HG03520 (cell line): ENCODE measurements around the gene RNF213.

Experiments
- ATAC-seq: cut with Tn5 transposase; IDR thresholded peaks from one replicate; pipeline ENCODE4 v1.9.1; 2021; ENCODE audit warnings: mild to moderate bottlenecking, moderate library complexity; ENCODE audit not compliant: unreplicated experiment

Gene RNF213

DNA sequence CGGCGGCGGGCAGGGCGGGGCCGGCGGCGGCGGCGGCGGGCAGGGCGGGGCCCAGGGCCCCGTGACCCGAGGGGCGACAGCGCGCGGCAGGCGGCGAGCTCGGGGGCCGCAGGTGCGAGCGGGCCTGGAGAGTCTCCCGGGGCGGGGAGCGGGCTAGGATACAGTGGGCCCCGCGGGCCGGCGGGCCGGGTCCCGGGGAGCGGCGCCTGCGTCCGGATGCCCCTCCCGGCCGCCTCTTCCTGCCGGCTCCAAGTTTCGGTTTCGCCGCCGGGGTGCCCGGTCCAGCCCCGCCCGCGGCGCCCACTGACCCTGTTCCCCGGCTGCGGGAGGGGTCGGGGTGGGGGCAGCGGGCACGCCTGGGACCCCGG, at the start of gene RNF213:
TSS of gene RNF213 (plus strand) at position 62 of the 368 bp plus-strand sequence. CDS start 2,830 bp downstream, outside the sequence.
- ATAC-seq, result no peak

DNA sequence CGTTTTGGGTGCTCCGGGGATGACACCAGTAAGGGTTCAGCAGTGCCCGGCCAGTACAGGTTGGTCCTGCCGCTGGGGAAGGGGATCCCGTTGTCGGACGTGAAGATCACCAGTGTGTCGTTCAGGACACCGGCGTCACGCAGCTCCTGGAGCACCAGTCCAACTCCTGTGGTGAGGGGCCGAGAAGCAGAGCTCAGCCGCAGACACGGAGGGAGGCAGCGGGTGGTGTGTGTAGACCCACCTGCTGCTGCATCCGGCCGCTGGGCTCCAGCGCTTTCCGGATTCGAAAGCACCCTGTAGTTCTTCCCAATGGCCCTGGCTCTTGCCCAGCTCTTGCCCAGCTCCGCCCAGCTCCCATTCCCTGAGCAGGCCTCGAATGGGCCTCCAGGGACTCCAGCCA, 48.5 kb upstream of the RNF213 start:
- ATAC-seq, result no peak

DNA sequence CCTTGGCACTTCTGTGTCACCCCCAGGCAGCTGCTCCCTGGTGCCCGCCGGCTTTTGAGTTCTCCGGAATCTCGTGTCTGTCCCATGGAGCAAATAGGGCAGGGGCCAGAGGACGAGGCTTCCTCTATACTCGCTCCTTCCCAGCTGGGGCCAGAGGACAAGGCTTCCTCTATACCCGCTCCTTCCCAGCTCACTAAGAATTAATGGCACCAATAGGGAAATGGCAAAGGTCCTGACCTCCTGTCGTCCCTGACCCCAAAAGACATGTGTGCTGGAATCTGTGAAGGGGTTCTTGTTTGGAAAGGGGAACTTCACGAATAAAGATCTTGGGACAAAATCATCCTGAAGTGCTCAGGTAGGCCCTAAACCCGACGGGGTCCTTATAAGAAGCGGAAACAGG, 48.1 kb upstream of the RNF213 start:
- ATAC-seq, result no peak

DNA sequence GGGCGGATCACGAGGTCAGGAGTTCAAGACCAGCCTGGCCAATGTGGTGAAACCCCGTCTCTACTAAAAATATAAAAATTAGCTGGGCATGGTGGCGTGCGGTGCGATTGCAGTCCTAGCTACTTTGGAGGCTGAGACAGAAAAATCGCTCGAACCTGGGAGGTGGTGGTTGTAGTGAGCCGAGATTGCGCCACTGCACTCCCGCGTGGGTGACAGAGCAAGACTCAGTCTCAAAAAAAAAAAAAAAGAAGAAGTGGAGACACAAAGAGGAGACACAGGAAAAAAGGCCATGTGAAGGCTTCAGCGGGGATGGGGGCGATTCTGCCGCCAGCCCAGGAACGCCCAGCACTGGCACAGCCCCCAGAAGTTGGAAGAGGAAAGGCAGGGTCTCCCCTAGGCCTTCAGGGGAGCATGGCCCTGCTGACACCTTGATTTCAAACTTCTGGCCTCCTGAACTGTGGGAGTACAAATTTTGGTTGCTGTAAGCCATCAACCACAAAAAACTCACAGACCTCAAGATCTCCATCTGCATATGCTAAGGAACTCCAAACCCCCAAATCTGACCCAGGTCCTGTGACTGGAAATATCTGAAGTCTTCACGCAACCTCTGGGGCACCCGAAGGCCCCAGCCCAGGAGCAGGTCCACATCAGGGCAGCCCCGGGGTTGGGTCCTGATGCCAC, 47.5 kb upstream of the RNF213 start:
- ATAC-seq, result no peak

DNA sequence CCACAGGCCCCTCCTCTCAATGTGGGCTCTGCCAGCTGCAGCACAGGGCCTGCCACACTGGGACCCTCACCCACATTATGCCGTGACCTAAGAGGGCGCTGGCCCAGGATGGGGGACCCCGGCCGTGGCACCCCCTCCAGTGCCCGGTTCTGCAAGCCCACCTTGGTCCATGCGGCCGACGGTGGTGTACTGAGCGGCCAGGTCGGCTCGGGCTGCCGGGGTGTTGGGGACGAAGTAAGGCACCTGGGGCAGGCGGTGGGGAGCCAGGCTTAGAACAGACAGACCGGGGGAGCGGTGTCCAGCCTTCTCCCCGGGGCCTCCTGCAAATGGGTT, 47.0 kb upstream of the RNF213 start:
- ATAC-seq, result no peak

DNA sequence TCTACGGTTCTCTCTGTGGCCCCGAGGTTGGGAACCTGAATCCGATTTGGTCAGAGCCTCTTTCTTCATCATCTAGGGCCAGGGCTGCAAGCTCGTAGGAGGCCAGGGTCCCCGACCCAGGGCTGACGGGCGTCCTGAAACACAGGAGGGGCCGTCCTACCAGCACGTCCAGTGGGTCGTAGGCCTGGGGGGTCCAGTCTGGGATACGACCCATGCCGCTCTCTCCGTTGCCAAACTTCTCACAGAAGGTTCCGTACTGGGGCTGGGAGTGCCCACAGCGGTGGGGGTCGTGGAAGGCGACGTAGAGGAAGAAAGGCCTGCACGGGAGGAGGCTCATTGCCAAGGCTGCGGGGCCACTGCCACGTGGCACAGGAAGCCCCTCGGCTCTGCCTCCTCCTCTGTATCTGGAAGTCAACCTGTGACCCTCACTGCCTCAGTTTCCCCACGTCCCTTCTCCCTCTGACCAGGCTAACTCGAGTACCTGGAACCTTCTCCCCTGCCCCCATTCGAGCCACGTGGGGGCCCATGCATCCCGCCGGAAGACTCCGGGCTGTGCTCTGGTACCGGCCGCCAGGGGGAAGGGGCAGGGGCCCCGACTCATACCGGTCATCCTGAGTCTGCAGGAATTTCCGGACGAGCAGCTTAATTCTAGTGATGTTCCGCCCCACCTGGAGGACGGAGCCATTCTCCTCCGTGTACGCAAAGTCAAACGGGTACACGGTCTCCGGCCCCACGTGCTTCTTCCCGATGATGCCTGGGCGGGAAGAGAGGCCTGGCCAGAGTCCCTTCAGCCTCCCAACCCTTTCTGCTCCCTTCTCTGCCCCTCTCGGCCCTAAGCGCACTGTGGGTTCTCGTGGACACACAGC, 46.4 kb upstream of the RNF213 start:
- ATAC-seq, result no peak

DNA sequence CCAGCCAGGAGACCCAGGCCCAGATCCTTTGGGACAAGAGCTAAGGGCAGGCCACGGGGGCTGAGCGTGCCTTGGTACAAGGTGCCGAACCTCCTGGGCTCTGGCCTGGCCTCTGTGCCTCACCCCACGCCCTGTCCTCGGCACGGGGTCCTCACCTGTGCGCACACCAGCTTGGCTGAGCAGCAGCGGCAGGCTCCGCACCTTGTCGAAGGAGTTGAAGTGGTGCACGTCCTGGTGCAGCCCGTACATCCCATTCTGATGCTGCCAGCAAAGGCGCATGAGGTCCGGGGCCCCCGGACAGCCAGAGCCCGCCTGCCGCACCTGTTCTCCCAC, 45.8 kb upstream of the RNF213 start:
- ATAC-seq, result no peak

DNA sequence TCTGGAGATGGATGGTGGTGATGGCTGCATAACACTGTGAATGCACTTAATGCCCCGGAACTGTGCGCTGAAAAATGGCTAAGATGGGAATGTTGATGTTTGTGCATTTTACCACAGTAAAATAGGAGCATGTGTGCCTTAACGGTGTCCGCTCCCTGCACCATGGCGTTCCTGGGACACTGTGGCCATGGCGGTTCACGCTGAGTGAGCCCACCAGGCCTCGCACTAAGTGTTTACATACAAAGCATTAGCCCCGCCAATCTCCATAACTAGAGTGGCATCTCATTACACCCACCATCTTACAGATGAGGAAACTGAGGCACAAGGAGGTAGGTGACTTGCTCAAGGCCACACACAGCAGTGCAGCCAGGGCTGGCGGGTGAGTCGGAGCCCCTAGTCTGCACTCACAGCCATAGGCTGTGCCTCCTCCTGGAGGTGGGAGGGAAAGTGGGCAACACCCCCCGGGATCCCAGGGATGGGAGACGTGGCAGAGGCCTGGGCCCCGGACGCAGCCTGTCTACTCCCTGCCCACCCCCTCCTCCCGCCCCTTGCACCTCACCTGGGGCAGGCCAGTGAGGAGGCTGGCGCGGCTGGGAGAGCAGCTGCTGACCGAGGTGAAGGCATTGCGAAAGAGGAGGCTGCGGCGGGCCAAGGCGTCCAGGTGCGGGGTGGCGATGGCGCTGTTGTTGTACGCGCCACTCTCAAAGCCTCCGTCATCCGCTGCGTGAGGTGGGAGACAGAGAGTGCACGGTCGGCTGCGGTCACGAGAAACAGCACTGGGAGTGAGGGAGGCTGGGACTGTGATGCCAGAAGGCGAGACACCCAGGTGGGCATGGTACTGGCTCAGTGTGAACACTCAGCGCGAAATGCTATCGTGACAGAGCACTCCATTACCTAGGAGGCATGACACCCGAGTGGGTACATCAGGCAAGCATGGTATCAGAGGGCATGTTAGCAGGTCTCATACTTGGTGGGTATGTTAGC, 43.9 kb upstream of the RNF213 start:
- no peak for ATAC-seq

DNA sequence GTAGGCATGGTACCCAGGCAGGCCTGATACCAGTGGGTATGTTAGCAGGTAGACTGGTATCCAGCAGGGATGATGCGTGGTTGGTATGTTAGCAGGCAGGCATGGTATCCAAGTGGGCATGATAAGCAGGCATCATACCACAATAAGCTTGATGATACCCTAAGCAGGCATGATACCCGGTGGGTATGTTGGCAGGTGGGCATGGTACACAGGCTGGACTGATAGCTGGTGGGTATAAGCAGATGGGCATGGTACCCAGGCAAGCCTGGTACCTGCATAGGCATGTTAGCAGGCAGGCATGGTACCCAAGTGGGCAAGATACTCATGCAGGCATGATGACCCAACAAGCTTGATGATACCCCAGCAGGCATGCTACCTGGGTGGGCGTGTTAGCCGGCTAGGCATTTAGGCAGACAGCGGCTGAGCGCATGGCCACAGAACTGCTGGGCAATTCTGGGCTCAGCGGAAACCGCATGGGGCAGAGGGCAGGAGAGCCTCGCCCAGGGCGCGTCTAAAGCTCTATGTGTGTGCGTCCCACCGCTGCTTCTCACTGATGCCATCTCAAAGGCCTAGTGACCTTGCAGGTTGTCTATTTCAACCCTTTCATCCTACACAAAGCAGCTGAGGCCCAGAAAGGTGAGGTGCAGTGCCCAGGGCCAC, 42.8 kb upstream of the RNF213 start:
- ATAC-seq, result no peak

DNA sequence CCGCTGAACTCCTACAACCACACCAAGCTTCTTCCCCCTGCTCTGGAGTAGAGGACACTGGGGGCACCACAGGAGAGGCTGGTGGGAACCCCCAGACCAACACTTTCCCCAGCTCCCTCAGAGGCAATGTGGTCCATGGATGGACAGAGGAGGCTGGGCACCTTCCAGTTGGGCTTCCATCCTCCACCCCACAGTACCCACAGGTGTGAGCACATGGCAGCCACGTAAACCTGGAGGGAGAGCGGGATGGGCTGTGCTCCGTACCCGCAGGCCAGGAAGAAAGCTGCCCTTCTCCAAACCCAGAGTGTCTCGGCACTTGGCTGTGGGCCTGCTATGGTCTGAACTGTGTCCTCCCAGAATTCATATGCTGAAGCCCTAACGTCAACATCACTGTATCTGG, 42.3 kb upstream of the RNF213 start:
- no peak for ATAC-seq

DNA sequence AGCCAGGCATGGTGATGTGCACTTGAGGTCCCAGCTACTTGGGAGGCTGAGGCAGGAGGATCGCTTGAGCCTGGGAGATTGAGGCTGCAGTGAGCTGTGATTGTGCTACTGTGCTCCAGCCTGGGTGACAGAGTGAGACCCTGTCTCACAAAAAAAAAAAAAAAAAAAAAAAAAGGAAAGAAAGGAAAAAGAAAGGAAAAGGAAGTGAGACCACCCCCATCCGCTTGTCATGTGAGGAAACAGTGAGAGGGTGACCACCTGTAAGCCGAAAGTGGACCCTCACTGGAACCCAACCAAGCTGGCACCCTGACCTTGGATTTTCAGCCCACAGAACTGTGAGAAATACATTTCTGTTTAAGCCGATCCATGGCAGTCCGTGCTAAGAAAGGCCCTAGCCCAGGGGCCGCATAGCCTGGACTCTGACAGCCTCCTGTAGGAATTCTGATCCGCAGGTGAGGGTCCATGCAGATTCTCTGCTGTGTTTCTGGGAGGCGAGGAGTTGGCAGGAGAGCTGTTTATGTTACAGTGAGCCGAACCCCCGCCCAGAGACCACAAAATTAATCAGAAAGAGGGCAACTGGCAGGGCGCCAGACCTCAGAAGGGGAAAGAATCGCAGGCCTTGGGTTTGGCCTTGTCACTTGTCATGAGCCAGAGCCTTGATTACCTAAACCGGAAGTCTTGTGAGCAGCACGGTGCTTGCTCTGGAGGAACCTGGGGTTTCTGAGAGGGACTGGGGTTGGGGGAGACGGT, 41.5 kb upstream of the RNF213 start:
- peak; percentile 43 for ATAC-seq

DNA sequence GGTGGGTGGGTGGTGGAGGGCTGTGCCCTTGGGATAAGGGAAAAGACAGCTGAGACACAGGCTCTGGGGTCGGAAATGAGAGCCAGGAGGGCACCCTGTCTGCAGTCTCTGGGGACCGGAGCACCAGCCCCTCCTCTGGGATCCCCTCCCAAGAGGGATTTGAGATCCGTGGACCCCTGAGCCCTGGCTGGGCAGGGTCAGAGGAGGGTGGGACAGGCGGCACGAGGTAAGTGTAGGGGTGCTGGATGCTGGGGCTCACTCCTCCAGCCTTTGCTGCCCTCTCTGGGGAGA, 40.9 kb upstream of the RNF213 start:
- ATAC-seq, result no peak

DNA sequence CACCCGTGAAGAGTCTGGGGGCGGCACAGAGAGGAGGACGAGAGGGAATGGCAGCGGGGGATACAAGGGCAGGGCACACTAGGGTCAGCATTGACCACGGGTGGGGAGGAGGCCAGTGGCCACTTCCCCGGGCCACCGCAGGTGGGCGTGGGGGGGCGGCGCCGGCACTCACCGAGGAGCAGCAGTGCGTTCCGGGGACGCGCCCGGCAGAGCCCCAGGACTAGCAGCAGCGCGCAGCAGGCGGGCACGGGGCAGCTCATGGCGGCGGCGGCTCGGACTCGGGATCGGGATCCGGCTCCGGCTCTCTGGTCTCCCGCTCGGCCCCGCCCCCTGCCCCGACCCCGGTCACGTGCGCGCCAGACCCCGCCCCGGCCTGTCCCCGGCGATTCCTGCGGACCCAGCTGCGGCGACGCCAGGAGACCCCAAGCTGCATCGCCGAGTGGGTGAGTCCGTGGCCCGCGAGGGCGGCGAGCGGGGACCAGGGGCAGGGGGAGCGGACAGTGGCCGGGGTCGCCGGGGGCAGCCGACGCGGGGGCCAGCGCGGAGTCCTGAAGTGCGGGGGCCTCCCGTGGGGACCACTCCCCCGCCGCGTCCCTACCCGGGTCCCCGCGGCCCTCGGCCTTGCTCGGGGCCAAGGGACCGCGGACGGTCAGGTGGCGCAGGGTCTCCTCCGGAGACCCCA, 40.5 kb upstream of the RNF213 start, which contains the start of the genes SGSH and SLC26A11:
TSS of gene SGSH (minus strand) at position 280 of the 682 bp plus-strand sequence. CDS start at position 260, 20 bp downstream.
TSS of gene SLC26A11 (plus strand) at position 374 of the 682 bp plus-strand sequence. CDS start 1,134 bp downstream, outside the sequence.
- ATAC-seq, result peak; percentile 25

DNA sequence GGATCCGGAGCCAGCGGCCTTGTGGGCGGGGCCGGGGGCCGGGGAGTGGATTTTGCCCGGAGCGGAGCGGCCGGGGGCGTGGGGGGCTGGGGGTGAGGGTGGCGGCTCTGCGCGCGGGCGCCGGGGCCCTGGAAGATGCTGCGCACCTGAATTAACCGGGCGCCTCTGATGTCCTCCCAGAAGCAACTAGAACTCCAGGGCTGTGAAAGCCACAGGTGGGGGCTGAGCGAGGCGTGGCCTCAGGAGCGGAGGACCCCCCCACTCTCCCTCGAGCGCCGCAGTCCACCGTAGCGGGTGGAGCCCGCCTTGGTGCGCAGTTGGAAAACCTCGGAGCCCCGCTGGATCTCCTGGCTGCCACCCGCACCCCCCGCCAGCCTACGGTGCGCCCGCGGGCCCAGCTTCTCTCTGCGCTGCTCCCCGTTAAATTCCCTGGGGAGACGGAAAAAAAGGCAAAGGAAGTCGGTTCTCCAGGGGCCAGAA, 39.9 kb upstream of the RNF213 start:
- ATAC-seq, result no peak

DNA sequence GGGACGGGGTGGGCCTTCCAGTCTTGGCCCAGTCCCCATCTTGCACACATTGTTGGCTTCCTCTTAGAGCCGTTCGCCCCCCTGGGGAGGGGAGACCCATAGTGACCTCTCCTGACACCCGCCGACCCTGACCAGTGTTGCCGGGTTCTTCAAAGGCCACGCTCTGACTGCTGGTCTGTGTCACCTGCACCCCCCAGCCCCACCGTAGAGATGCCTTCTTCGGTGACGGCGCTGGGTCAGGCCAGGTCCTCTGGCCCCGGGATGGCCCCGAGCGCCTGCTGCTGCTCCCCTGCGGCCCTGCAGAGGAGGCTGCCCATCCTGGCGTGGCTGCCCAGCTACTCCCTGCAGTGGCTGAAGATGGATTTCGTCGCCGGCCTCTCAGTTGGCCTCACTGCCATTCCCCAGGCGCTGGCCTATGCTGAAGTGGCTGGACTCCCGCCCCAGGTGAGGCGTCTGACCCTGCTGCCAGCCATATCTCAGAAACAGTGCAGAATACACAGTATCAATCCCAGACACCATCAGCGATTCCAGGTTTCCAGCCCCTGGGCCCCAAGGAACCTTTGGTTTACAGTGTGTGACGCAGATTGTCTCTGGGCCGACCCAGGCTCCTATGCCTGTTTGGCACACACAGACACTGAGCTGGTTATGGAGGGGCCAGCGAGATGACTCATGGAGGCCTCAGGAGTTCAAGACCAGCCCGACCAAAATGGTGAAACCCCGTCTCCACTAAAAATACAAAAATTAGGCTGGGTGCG, 39.1 kb upstream of the RNF213 start:
- ATAC-seq, result no peak

DNA sequence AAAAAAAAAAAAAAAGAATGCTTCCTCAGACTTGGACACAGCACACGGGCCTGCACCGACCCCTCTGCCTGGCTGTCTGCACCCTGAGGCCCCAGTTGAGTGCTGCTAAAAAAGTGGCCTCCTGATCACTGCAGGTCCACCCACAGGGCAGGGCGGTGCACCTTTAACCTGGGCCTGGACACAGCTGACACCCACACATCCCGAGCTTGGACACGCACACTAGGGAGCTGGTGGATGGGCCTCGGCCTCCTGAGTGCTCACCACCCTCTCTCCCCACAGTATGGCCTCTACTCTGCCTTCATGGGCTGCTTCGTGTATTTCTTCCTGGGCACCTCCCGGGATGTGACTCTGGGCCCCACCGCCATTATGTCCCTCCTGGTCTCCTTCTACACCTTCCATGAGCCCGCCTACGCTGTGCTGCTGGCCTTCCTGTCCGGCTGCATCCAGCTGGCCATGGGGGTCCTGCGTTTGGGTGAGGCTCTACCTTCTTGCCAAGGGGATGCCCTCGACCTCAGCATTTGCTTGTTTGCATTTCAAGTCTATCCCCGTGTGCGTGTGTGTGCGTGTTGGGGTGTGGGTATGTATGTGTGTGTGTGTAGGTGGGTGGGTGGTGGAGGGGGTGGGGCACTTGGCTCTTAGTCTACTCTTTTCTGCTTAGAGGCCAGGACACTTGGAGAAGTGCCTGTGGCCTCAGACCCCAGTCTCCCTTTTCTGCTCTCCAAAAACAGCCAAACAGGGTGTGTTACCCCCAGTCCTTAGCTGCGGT, 38.1 kb upstream of the RNF213 start:
- ATAC-seq, result no peak

DNA sequence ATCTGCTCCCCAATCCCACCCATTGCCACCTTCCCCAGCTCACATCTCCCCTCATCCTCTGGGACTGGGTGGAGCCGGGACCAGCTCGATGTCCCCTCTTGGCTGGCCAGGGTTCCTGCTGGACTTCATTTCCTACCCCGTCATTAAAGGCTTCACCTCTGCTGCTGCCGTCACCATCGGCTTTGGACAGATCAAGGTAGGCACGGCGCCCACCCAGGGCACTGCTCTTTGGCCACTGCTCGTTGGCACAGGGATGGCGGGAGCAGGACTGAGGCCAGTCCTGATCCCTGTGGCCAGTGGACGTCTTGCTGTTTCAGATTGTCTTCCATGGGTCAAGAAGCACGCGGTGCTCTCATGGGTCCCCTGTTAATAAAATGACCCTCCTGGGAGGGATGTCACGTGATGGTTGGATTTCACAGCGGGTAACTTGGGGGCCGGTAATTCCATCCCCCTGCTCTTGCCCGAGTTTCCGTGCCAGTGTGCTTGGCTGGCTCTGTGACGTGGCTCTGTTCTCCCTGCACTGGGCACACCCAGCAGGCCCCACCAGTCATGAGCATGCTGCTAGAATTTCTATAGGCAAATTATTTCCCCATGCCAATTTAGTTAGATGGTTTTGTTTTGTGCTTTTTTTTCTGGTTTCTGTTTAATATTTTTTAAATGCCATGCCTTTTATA, 37.4 kb upstream of the RNF213 start:
- ATAC-seq, result no peak
